Coronary artery (tissue), 2 donors: ENCODE data around the gene GRAMD2B.

ENCODE experiments used
- DNase-seq: peaks from one replicate; pipeline ENCODE4 v3.0.0-alpha.2; 2017; ENCODE audit warnings: low spot score
- H3K27ac ChIP-seq, 2 donors: fragments of 200-600 bp; sonication (generic); one replicate each; pipeline ENCODE4 v1.5.1; 2016 to 2019
- H3K4me3 ChIP-seq: fragments of 200-600 bp; sonication (generic); 2 replicates; pipeline ENCODE4 v1.5.1; 2016; ENCODE audit warnings: mild to moderate bottlenecking, moderate library complexity
- TF ChIP-seq, protein P1 (sequence below): fragments of 200-600 bp; sonication (generic); IDR thresholded peaks from one replicate; pipeline ENCODE4 v1.5.1; 2019; ENCODE audit warnings: antibody characterized with exemption

GRAMD2B gene

DNA sequence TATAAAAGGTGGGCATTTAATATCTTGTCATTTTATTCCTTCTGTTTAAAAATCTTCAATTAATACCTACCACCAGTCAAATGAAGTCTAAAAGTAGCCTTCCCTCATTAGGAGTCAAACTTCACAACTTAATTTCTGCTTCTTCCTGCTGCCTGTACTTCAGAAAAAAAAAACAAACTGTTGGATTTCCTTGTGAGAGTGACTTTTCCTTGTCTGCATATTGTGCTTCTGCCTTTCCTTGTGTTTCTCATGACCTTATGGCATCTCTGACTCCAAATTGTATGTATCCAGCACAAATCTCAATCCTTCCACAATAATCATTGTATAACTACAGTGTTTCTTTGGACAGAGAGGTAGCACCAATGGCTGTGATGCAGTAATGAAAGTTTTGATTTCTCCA lies 32.1 kb downstream of the GRAMD2B start:
- H3K4me3 ChIP-seq: no peak overlapping the region
- no peak for DNase-seq
- no peak overlapping the region for H3K27ac ChIP-seq
- TF ChIP-seq, protein P1, sequence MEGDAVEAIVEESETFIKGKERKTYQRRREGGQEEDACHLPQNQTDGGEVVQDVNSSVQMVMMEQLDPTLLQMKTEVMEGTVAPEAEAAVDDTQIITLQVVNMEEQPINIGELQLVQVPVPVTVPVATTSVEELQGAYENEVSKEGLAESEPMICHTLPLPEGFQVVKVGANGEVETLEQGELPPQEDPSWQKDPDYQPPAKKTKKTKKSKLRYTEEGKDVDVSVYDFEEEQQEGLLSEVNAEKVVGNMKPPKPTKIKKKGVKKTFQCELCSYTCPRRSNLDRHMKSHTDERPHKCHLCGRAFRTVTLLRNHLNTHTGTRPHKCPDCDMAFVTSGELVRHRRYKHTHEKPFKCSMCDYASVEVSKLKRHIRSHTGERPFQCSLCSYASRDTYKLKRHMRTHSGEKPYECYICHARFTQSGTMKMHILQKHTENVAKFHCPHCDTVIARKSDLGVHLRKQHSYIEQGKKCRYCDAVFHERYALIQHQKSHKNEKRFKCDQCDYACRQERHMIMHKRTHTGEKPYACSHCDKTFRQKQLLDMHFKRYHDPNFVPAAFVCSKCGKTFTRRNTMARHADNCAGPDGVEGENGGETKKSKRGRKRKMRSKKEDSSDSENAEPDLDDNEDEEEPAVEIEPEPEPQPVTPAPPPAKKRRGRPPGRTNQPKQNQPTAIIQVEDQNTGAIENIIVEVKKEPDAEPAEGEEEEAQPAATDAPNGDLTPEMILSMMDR: no peak

DNA sequence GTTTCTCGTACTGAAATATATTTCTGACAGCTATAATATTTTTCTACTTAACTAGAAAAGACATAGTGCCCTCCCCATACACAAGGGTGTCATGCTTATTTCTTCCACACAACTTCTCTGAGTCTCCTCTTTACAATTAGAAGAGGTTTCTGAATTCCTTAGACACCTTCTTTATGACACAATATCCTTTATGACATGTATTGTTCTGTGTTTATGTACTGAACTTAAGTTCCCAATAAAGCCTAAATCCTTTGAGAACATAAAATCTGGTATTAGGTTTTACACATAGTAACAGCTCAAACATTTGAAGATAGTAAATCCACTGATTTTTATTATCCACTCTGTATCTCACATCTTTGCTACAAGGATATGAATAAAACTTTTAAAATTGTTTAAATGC lies 32.5 kb downstream of the GRAMD2B start:
- TF ChIP-seq, protein P1: no peak
- Histone ChIP-seq H3K27ac (no peak overlapping the region), H3K4me3 (no peak overlapping the region)
- DNase-seq: no peak

DNA sequence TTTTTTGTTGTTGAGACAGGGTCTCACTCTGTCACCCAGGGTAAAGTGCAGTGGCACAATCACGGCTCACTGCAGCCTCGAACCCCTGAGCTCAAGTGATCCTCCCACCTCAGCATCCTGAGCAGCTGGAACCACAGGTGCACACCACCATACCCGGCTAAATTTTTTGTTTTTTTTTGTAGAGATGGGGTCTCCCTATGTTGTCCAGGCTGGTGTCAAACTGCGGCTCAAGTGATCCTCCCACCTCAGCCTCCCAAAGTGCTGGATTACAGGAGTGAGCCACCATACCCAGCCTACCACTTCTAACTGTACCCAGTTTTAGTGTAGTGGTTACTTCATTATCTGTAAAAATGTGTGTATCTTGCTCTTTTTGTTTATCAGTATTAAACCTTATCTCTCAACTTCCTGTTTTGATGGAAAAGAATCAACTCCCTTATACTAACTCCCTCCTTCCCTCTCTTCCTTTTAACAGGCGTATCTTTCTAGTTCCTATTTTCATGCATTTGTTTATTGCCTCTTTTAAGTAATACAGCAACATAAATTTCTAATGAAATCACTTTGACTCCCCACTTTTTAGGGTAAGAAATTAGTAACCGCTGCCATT lies 33.1 kb downstream of the GRAMD2B start:
- H3K27ac ChIP-seq: no peak overlapping the region
- DNase-seq: no peak
- TF ChIP-seq, protein P1: no peak
- H3K4me3 ChIP-seq: no peak overlapping the region

DNA sequence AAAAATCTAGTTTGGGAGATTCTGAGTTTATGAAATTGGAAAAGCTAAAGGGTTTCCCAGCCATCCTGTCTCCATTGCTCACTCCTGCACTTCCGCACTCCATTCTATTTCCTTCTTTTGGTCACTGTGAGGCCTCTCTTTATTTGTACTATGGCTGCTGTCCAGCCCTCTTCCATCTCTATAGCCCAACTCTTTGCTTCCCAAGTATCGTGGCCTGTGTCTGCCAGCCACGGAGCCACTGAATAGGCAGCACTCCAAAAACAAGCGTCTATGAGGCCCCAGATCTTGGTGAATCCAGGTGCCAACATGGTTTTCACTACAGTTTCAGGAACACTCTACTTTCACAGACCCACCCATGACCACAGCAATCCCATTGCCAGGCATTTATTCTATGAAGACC lies 37.2 kb downstream of the GRAMD2B start:
- TF ChIP-seq, protein P1: no peak
- H3K27ac ChIP-seq: no peak overlapping the region
- no peak overlapping the region for H3K4me3 ChIP-seq
- DNase-seq: no peak

DNA sequence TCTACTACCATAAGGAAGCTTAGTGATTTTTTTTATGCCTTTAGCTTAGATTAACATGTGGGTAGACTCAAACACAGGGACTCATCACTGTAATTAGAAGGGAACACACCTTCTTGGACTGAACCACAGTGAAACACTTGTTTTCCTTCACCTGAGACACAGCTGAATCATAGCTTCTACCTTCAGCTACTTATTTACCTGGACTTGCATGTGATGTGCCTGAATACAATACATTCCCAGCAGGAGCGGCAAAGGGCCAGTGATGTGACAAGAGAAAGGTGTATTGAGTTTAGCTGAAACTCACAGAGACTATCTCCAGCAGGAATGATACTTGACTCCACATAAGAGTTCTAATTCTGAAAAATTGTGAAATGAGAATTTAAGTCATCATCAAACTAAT lies 37.8 kb downstream of the GRAMD2B start:
- DNase-seq: no peak
- H3K27ac ChIP-seq: no peak overlapping the region
- TF ChIP-seq, protein P1: no peak
- H3K4me3 ChIP-seq: no peak overlapping the region

DNA sequence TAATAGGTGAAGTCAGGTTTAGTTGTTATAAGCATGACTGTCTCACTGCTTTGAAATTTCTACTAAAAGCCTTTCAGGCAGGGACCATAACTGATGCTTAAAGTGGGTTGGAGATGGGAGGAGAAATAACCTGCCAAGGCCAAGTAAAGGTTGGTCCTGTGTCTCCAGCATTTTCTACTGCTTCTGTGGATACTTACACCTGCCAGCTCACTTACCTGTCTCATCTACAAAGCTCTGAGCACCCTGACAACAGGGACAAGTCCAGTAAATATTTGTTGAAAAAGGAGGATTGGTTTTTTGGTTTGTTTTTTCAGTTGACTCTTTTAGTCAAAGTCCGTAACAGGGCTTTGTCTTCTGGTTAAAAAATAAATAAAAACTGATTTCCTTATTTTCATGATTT lies 38.6 kb downstream of the GRAMD2B start:
- Histone ChIP-seq H3K4me3 (no peak overlapping the region), H3K27ac (no peak overlapping the region)
- no peak for DNase-seq
- TF ChIP-seq, protein P1: no peak

DNA sequence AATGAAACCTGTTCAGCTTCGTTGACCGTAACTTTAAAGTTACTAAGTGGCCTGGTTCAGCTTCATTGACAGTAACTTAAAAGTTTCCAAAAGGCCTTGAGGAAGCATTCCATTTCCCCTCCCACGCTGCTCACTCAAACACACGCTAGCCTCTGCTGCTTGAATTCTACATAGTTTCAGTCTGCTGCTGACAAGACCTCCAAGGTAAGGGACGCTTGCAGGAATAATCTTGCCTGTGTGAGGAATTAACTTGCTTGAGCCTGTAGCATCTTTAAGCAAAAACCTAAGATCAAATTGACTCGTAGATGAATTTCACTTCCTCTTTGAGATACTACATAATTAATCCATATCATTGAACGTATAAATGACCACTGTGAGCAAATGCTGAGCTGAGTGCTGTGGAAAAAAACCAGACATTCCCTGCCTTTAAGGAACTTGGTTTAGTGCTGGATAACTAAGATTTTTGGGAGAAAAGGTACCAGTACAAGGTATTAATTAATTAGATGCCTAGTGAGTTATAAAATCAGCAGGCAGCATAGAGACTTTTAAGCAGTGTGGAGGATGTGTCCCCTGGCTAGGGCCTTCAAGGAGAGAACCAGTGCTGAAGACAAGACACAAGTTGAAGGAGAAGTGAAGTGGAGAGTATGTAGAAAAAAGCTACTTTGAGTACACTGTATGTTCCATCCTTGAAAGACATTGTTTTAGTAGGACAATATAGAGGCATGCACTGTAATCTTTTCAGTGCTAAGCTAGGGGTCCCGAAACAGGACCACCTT lies 39.2 kb downstream of the GRAMD2B start:
- DNase-seq: no peak
- TF ChIP-seq, protein P1: no peak
- Histone ChIP-seq H3K4me3 (no peak overlapping the region), H3K27ac (peak overlapping the region in 1 of 2 donors; percentile 14)
